ENCODE results near the gene TSSK3. TPM values are rescaled to one million over a fixed set of nuclear protein-coding genes. Genes with fewer than 3 reads are reported as not detected.

The TSSK3 gene
- total RNA-seq, 2 experiments from 2014 or later, result 0.98 TPM; not detected in 1

- TF ChIP-seq CTCF (IDR thresholded peaks at IDR 0.05), result no peak
- intact Hi-C loops (cut with DNase I, micrococcal nuclease), result no loop called here
- peaks cover 46% of the 10 kb centered on the region for H3K36me3 Mint-ChIP-seq (ENCODE audit: low read depth)
- H3K27ac ChIP-seq (ENCODE audit: low read depth in 1 of 2, low read length in 2 of 2), result no peak overlapping the region
- peaks cover 0 to 3% of the 10 kb centered on the region in 2 experiments for H3K27me3 ChIP-seq (ENCODE audit: control insufficient read depth in 1 of 2, insufficient read depth in 2 of 2, low read length in 2 of 2)
- no peaks in the 10 kb centered on the region for H3K9me3 ChIP-seq (ENCODE audit: control insufficient read depth in 1 of 2, insufficient read depth in 1 of 2, low read length in 2 of 2)
- no peak for ATAC-seq (ENCODE audit: poor library complexity)
- H3K27me3 Mint-ChIP-seq, result peaks cover 5% of the 10 kb centered on the region
- CTCF ChIA-PET, result no interaction called here
- H3K4me3 ChIP-seq (ENCODE audit: low read length), result no peak overlapping the region
- peak overlapping the region; percentile 58 for H3K4me3 Mint-ChIP-seq
- H3K4me1 ChIP-seq (ENCODE audit: insufficient read depth, low read length), result peaks cover 31% of the 10 kb centered on the region
- POLR2A ChIA-PET, result interaction anchor here (1.2 kb wide), 1 partner anchor 11 kb away, joined by 3 read pairs; no protein-coding TSS in a partner anchor
- peak overlapping the region; percentile 72 for H3K27ac Mint-ChIP-seq
- H3K4me1 Mint-ChIP-seq (ENCODE audit: low read depth), result peaks cover 21% of the 10 kb centered on the region
- H3K9me3 Mint-ChIP-seq, result no peaks in the 10 kb centered on the region
- H3K36me3 ChIP-seq (ENCODE audit: insufficient read depth, low read length), result peaks cover 26% of the 10 kb centered on the region
- DNase-seq, result no peak
Observed at GRCh38 chr1:32361308-32361673, 1.0 kb upstream of the TSSK3 start.

DNA sequence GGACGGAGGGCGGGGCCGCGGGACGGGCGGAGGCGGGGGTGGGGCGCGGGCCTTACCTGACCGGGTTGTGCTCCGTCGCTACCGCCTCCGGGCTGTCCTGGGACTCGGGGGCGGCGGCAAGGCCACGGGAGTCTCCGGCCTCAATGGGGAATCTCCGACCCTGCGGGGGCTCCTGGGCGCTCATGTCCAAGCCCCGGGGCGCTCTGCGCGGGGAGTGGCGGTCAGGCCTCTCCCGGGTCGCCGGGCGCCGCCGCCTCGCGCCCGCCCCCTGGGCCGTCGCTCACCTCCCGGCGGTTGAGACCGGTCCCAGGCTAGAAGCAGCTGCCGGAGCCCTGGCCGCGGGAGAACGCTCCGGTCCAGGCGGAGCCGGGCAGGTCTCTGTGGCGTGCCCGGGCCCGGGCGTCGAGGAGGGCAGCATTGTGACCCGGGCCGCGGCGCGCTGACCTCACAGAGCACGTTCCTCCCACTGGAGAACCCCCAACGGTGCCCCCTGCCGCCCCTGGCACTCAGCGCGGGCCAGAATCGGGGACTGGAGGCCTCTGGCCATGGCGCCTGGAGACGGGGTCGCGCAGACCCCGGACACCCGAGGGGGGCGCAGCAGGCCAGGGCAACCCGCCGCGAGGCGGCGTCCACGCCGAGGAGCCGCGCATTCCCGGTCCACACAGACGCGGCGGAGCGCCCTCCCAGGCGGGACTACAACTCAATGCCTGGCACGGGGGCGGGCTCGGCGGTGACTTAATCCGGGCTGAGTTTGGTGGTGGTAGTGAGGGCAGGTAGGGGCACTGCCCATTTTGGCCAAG lies 465 bp upstream of the TSSK3 start:
- Histone ChIP-seq H3K9me3 (ENCODE audit: control insufficient read depth in 1 of 2, insufficient read depth in 1 of 2, low read length in 2 of 2) (no peaks in the 10 kb centered on the region), H3K36me3 (ENCODE audit: insufficient read depth, low read length) (peaks cover 30% of the 10 kb centered on the region), H3K27ac (ENCODE audit: low read depth in 1 of 2, low read length in 2 of 2) (no peak overlapping the region), H3K4me1 (ENCODE audit: insufficient read depth, low read length) (peaks cover 31% of the 10 kb centered on the region), H3K4me3 (ENCODE audit: low read length) (no peak overlapping the region), H3K27me3 (ENCODE audit: control insufficient read depth in 1 of 2, insufficient read depth in 2 of 2, low read length in 2 of 2) (peaks cover 0 to 3% of the 10 kb centered on the region in 2 experiments)
- peak; percentile 43 for TF ChIP-seq CTCF (IDR thresholded peaks at IDR 0.05)
- Mint-ChIP-seq H3K4me3 (peak overlapping the region; percentile 70), H3K27me3 (peaks cover 5% of the 10 kb centered on the region), H3K4me1 (ENCODE audit: low read depth) (peaks cover 21% of the 10 kb centered on the region), H3K36me3 (ENCODE audit: low read depth) (peaks cover 52% of the 10 kb centered on the region), H3K9me3 (no peaks in the 10 kb centered on the region), H3K27ac (peak overlapping the region; percentile 59)
- CTCF ChIA-PET, result interaction anchor here (1.4 kb wide), 1 partner anchor 9 kb away, joined by 3 read pairs; no protein-coding TSS in a partner anchor
- intact Hi-C loops (cut with DNase I, micrococcal nuclease), result no loop called here
- DNase-seq, result peak in 8 of 14 experiments; percentile 21 to 64 (median 42)
- peak; percentile 39 for ATAC-seq (ENCODE audit: poor library complexity)
- POLR2A ChIA-PET, result interaction anchor here (1.2 kb wide), 2 partner anchors 9 to 11 kb away, joined by 3 to 6 read pairs; no protein-coding TSS in a partner anchor

GRCh38 chr1:32363713-32364112 lies 1.4 kb downstream of the TSSK3 start:
- H3K27ac ChIP-seq (ENCODE audit: low read depth in 1 of 2, low read length in 2 of 2), result no peak overlapping the region
- ATAC-seq (ENCODE audit: poor library complexity), result no peak
- intact Hi-C loops (cut with DNase I, micrococcal nuclease), result no loop called here
- Mint-ChIP-seq H3K27me3 (peaks cover 5% of the 10 kb centered on the region), H3K27ac (peak overlapping the region; percentile 53), H3K4me1 (ENCODE audit: low read depth) (peaks cover 21% of the 10 kb centered on the region), H3K4me3 (peak overlapping the region; percentile 15), H3K9me3 (no peaks in the 10 kb centered on the region), H3K36me3 (ENCODE audit: low read depth) (peaks cover 69% of the 10 kb centered on the region)
- no peak overlapping the region for H3K4me3 ChIP-seq (ENCODE audit: low read length)
- no peak for DNase-seq
- POLR2A ChIA-PET, result interaction anchor here (1.6 to 4.3 kb wide), 2 partner anchors 24 to 27 kb away, joined by 4 to 16 read pairs; partner anchors contain the start of gene MARCKSL1
- CTCF ChIA-PET, result interaction anchor here (1.4 kb wide), 1 partner anchor 11 kb away, joined by 3 read pairs; no protein-coding TSS in a partner anchor
- H3K4me1 ChIP-seq (ENCODE audit: insufficient read depth, low read length), result peaks cover 31% of the 10 kb centered on the region
- H3K27me3 ChIP-seq (ENCODE audit: control insufficient read depth in 1 of 2, insufficient read depth in 2 of 2, low read length in 2 of 2), result peaks cover 0 to 3% of the 10 kb centered on the region in 2 experiments
- no peak for TF ChIP-seq CTCF (IDR thresholded peaks at IDR 0.05)
- peaks cover 49% of the 10 kb centered on the region for H3K36me3 ChIP-seq (ENCODE audit: insufficient read depth, low read length)
- H3K9me3 ChIP-seq (ENCODE audit: control insufficient read depth in 1 of 2, insufficient read depth in 1 of 2, low read length in 2 of 2), result no peaks in the 10 kb centered on the region
